ENCODE measurements around the gene TFF3.

TFF3 gene

GRCh38 chr21:42319851-42320572 lies 4.8 kb upstream of the TFF3 start:
- FAIRE-seq = no peak

- no peak for FAIRE-seq
Observed at GRCh38 chr21:42319376-42319775, 4.2 kb upstream of the TFF3 start.

- FAIRE-seq = no peak
Observed at GRCh38 chr21:42317826-42318746, 2.9 kb upstream of the TFF3 start.

- no peak for FAIRE-seq
Observed at GRCh38 chr21:42317341-42317741, 2.1 kb upstream of the TFF3 start.

GRCh38 chr21:42316891-42317290 lies 1.7 kb upstream of the TFF3 start:
- no peak for FAIRE-seq

- no peak for FAIRE-seq
Observed at GRCh38 chr21:42314616-42315295, 453 bp downstream of the TFF3 start.

GRCh38 chr21:42313501-42313969 lies 1.7 kb downstream of the TFF3 start:
- FAIRE-seq = no peak

GRCh38 chr21:42312626-42313104 lies 2.5 kb downstream of the TFF3 start:
- FAIRE-seq = no peak

GRCh38 chr21:42311816-42312625 lies 3.2 kb downstream of the TFF3 start:
- no peak for FAIRE-seq

GRCh38 chr21:42311160-42311559 lies 4.0 kb downstream of the TFF3 start:
- no peak for FAIRE-seq

- no peak for FAIRE-seq
Observed at GRCh38 chr21:42310411-42311001, 4.7 kb downstream of the TFF3 start.

GRCh38 chr21:42309753-42310213 lies 5.4 kb downstream of the TFF3 start:
- FAIRE-seq = no peak

- FAIRE-seq = no peak
Observed at GRCh38 chr21:42308914-42309752, 6.1 kb downstream of the TFF3 start.

GRCh38 chr21:42308161-42308913 lies 6.9 kb downstream of the TFF3 start:
- no peak for FAIRE-seq

GRCh38 chr21:42307106-42307505 lies 8.1 kb downstream of the TFF3 start:
- no peak for FAIRE-seq

GRCh38 chr21:42306366-42307035 lies 8.7 kb downstream of the TFF3 start:
- FAIRE-seq = no peak

- no peak for FAIRE-seq
Observed at GRCh38 chr21:42305707-42306147, 9.5 kb downstream of the TFF3 start.

- no peak for FAIRE-seq
Observed at GRCh38 chr21:42304556-42305454, 10.4 kb downstream of the TFF3 start.

All from A204.1 (cell line).